ENCODE data around the gene DNAH10. TPM values are rescaled to one million over a fixed set of nuclear protein-coding genes. Genes with fewer than 3 reads are reported as not detected.
"Not testable (repeated sequence)": the region's sequence is repeated elsewhere in the genome, so short reads cannot be mapped to it uniquely, and the experiment has no call there.

Gene DNAH10
- total and polyA plus RNA-seq, 9 donors: 0.05 to 20.2 (median 0.72) TPM

- 85 to 89% (median 86%) methylated on average over 25 of the region's 25 CpGs for WGBS, 3 donors
- no peaks in the 10 kb centered on the region for H3K9me3 ChIP-seq
- intact Hi-C loops (cut with DNase I): no loop called here
- no peaks in the 10 kb centered on the region for H3K4me1 ChIP-seq (ENCODE audit: insufficient read depth)
- no peaks in the 10 kb centered on the region for H3K27me3 ChIP-seq
- H3K36me3 ChIP-seq: no peaks in the 10 kb centered on the region
- TF ChIP-seq, protein P1, sequence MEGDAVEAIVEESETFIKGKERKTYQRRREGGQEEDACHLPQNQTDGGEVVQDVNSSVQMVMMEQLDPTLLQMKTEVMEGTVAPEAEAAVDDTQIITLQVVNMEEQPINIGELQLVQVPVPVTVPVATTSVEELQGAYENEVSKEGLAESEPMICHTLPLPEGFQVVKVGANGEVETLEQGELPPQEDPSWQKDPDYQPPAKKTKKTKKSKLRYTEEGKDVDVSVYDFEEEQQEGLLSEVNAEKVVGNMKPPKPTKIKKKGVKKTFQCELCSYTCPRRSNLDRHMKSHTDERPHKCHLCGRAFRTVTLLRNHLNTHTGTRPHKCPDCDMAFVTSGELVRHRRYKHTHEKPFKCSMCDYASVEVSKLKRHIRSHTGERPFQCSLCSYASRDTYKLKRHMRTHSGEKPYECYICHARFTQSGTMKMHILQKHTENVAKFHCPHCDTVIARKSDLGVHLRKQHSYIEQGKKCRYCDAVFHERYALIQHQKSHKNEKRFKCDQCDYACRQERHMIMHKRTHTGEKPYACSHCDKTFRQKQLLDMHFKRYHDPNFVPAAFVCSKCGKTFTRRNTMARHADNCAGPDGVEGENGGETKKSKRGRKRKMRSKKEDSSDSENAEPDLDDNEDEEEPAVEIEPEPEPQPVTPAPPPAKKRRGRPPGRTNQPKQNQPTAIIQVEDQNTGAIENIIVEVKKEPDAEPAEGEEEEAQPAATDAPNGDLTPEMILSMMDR (IDR thresholded peaks at IDR 0.05): no peak
- no peak for TF ChIP-seq EP300 (IDR thresholded peaks at IDR 0.05)
- TF ChIP-seq POLR2A (IDR thresholded peaks at IDR 0.05): no peak
- no peak for DNase-seq
- H3K4me3 ChIP-seq: no peak overlapping the region
- H3K27ac ChIP-seq: no peak overlapping the region
Observed at GRCh38 chr12:123945287-123946151, 183.4 kb downstream of the DNAH10 start.

DNA sequence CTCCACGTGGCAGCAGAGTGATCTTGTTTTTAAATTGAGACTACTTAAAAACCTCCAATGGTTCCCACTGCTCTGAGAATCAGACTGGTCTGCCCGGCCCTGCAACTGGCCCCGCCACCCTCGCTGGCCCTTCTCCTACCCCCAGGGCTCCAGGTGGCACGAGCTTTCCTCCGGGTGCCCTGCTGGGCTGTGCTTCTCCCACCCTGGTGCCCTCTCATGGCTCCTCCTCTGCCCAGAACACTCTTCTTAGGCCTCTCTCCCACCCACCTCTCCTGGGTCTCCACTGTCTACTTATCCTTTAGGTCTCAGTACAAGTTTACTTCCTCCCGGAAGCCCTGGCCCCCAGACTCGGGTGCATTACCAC lies 184.0 kb downstream of the DNAH10 start:
- no peak for DNase-seq
- no peak for TF ChIP-seq POLR2A (IDR thresholded peaks at IDR 0.05)
- TF ChIP-seq, protein P1 (IDR thresholded peaks at IDR 0.05): no peak
- TF ChIP-seq EP300 (IDR thresholded peaks at IDR 0.05): no peak
- H3K27ac ChIP-seq: no peak overlapping the region
- 79 to 93% (median 93%) methylated on average over 8 of the region's 8 CpGs for WGBS, 3 donors
- H3K9me3 ChIP-seq: no peaks in the 10 kb centered on the region
- H3K36me3 ChIP-seq: no peaks in the 10 kb centered on the region
- no peak overlapping the region for H3K4me3 ChIP-seq
- intact Hi-C loops (cut with DNase I): no loop called here
- H3K4me1 ChIP-seq (ENCODE audit: insufficient read depth): no peaks in the 10 kb centered on the region
- H3K27me3 ChIP-seq: no peaks in the 10 kb centered on the region

- H3K4me1 ChIP-seq (ENCODE audit: insufficient read depth); DNase-seq: not testable (repeated sequence)
Observed at GRCh38 chr12:123946516-123947505, 184.7 kb downstream of the DNAH10 start.

DNA sequence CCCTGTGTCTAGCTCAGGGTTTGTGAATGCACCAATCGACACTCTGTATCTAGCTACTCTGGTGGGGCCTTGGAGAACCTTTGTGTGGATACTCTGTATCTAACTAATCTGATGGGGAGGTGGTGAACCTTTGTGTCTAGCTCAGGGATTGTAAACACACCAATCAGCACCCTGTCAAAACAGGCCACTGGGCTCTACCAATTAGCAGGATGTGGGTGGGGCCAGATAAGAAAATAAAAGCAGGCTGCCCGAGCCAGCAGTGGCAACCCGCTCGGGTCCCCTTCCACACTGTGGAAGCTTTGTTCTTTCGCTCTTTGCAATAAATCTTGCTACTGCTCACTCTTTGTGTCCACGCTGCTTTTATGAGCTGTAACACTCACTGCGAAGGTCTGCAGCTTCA lies 185.4 kb downstream of the DNAH10 start:
- H3K4me1 ChIP-seq (ENCODE audit: insufficient read depth); H3K9me3 ChIP-seq; H3K27ac ChIP-seq; DNase-seq; H3K27me3 ChIP-seq; H3K36me3 ChIP-seq; H3K4me3 ChIP-seq; intact Hi-C loops (cut with DNase I): not testable (repeated sequence)
- WGBS, 3 donors: 88 to 93% (median 89%) methylated on average over 7 of the region's 7 CpGs

More at GRCh38 chr12:123946516-123947505, 184.7 kb downstream of the DNAH10 start:
- H3K27ac ChIP-seq; H3K4me3 ChIP-seq; H3K36me3 ChIP-seq; H3K27me3 ChIP-seq; intact Hi-C loops (cut with DNase I); H3K9me3 ChIP-seq: not testable (repeated sequence)
- WGBS, 3 donors: 94 to 96% (median 95%) methylated on average over 34 to 35 of the region's 35 CpGs

GRCh38 chr12:123948401-123948795 lies 186.3 kb downstream of the DNAH10 start:
- H3K4me1 ChIP-seq (ENCODE audit: insufficient read depth): no peaks in the 10 kb centered on the region
- H3K27me3 ChIP-seq: no peaks in the 10 kb centered on the region
- no peak for TF ChIP-seq POLR2A (IDR thresholded peaks at IDR 0.05)
- TF ChIP-seq EP300 (IDR thresholded peaks at IDR 0.05): no peak
- TF ChIP-seq, protein P1 (IDR thresholded peaks at IDR 0.05): no peak
- no peaks in the 10 kb centered on the region for H3K36me3 ChIP-seq
- no peak for DNase-seq
- intact Hi-C loops (cut with DNase I): no loop called here
- no peak overlapping the region for H3K4me3 ChIP-seq
- no peak overlapping the region for H3K27ac ChIP-seq
- WGBS, 3 donors: 92 to 96% (median 95%) methylated on average over 11 of the region's 11 CpGs
- H3K9me3 ChIP-seq: no peaks in the 10 kb centered on the region
